CD14-positive monocyte (primary cell): Measurements from ENCODE around the gene POU2AF1. TPM values are rescaled to one million over a fixed set of nuclear protein-coding genes. Genes with fewer than 3 reads are reported as not detected.

Experiments used
- DNase-seq, 3 donors: peaks; one replicate each; pipeline ENCODE4 v3.0.0-alpha.2; 2011 to 2022
- H2AFZ ChIP-seq: 2 replicates; pipeline ENCODE4 v1.6.0; 2012; ENCODE audit warnings: mild to moderate bottlenecking, low read depth, low read length, inconsistent platforms; ENCODE audit not compliant: insufficient read depth, poor library complexity, severe bottlenecking
- H3K27ac ChIP-seq, 2 donors: 1 replicate in 1 of 2; 2 replicates in 1 of 2; pipeline ENCODE4 v1.5.1; 2012 to 2013; ENCODE audit warnings: low read length in 2 of 2, control low read depth in 1 of 2, inconsistent platforms in 1 of 2, low read depth in 1 of 2, mild to moderate bottlenecking in 1 of 2
- H3K27me3 ChIP-seq, 2 donors: one replicate each; pipeline versions ENCODE4 v1.6.0 to v1.6.1; 2011 to 2013; ENCODE audit warnings: low read length in 2 of 2; ENCODE audit not compliant: control insufficient read depth in 2 of 2, insufficient read depth in 2 of 2
- H3K36me3 ChIP-seq, 2 donors: replicated peaks in 1 of 2; 1 replicate in 1 of 2; 2 replicates in 1 of 2; pipeline versions ENCODE4 v1.5.1 to v1.6.1; 2012 to 2013; ENCODE audit warnings: low read length in 2 of 2, control low read depth in 1 of 2, inconsistent platforms in 1 of 2, mild to moderate bottlenecking in 1 of 2; ENCODE audit not compliant: insufficient read depth in 2 of 2, control insufficient read depth in 1 of 2
- H3K4me1 ChIP-seq, 2 donors: 1 replicate in 1 of 2; 2 replicates in 1 of 2; pipeline versions ENCODE4 v1.5.1 to v1.6.1; 2012 to 2013; ENCODE audit warnings: low read length in 2 of 2, control low read depth in 1 of 2, inconsistent platforms in 1 of 2, mild to moderate bottlenecking in 1 of 2, moderate library complexity in 1 of 2; ENCODE audit not compliant: insufficient read depth in 2 of 2, control insufficient read depth in 1 of 2
- H3K4me2 ChIP-seq: replicated peaks from 2 replicates; pipeline ENCODE3; 2012; ENCODE audit warnings: low read length, moderate library complexity, mild to moderate bottlenecking; ENCODE audit not compliant: poor library complexity, severe bottlenecking; ENCODE audit errors: extremely low read depth
- H3K4me3 ChIP-seq, 3 experiments: fragments of 200-600 bp in 1 of 3; sonication (generic) in 1 of 3; replicated peaks in 1 of 3; 1 replicate in 2 of 3; 2 replicates in 1 of 3; pipeline ENCODE4 v1.5.1; 2011 to 2013; ENCODE audit warnings: low read length in 3 of 3, mild to moderate bottlenecking in 3 of 3, control low read depth in 2 of 3, low read depth in 2 of 3, inconsistent platforms in 1 of 3, moderate library complexity in 1 of 3
- H3K79me2 ChIP-seq: 2 replicates; pipeline ENCODE4 v1.6.0; 2012; ENCODE audit warnings: mild to moderate bottlenecking, control low read depth, inconsistent platforms, low read length, moderate library complexity; ENCODE audit not compliant: insufficient read depth
- H3K9ac ChIP-seq: 2 replicates; pipeline ENCODE4 v1.6.0; 2017; ENCODE audit warnings: low read length, mild to moderate bottlenecking; ENCODE audit not compliant: insufficient read depth, poor library complexity, severe bottlenecking
- H3K9me3 ChIP-seq, 2 donors: replicated peaks in 1 of 2; 1 replicate in 1 of 2; 2 replicates in 1 of 2; pipeline versions ENCODE4 v1.5.1 to v1.6.1; 2012 to 2013; ENCODE audit warnings: low read length in 2 of 2, control low read depth in 1 of 2; ENCODE audit not compliant: control insufficient read depth in 1 of 2, insufficient read depth in 1 of 2
- H4K20me1 ChIP-seq: 2 replicates; pipeline ENCODE4 v1.6.0; 2012; ENCODE audit warnings: mild to moderate bottlenecking, low read length, control low read depth, moderate library complexity; ENCODE audit not compliant: insufficient read depth
- H3K27ac Mint-ChIP-seq, 7 donors: one replicate each; pipeline ENCODE4 v1.8.0; 2020; ENCODE audit warnings: mild to moderate bottlenecking in 7 of 7, mixed read lengths in 7 of 7, moderate library complexity in 6 of 7, inconsistent platforms in 2 of 7
- H3K27me3 Mint-ChIP-seq, 3 donors: one replicate each; pipeline ENCODE4 v1.8.0; 2021 to 2022; ENCODE audit warnings: low read depth in 3 of 3, mild to moderate bottlenecking in 3 of 3, mixed read lengths in 3 of 3, moderate library complexity in 3 of 3, inconsistent platforms in 1 of 3
- H3K36me3 Mint-ChIP-seq, 2 donors: one replicate each; pipeline ENCODE4 v1.8.0; 2020; ENCODE audit warnings: mixed read lengths in 2 of 2, inconsistent platforms in 1 of 2, mild to moderate bottlenecking in 1 of 2
- H3K4me1 Mint-ChIP-seq: one replicate; pipeline ENCODE4 v1.8.0; 2020; ENCODE audit warnings: mild to moderate bottlenecking, mixed read lengths
- H3K4me3 Mint-ChIP-seq, 2 donors: one replicate each; pipeline ENCODE4 v1.8.0; 2020; ENCODE audit warnings: mild to moderate bottlenecking in 2 of 2, mixed read lengths in 2 of 2, moderate library complexity in 1 of 2
- H3K9me3 Mint-ChIP-seq, 7 donors: one replicate each; pipeline ENCODE4 v1.8.0; 2020 to 2022; ENCODE audit warnings: mixed read lengths in 7 of 7, mild to moderate bottlenecking in 6 of 7, moderate library complexity in 6 of 7, inconsistent platforms in 2 of 7
- WGBS: methylation state at CpG from one replicate; pipeline ENCODE4 v1.1.5; 2013; ENCODE audit warnings: missing lambda C conversion rate; ENCODE audit not compliant: insufficient coverage; 5-methylcytosine and 5-hydroxymethylcytosine counted together
- intact Hi-C, 2 donors: fragments of 100-400 bp; cut with micrococcal nuclease; formaldehyde crosslinking; loops; one replicate each; pipeline versions ENCODE4 v1.15.0 to v1.15.1; 2023
- polyA plus RNA-seq, 3 donors: library from polyadenylated mRNA; depleted of rRNA in 1 of 3; unstranded in 2 of 3; stranded (reverse) in 1 of 3; fragments of 300-500 nt in 2 of 3; fragments of >200 nt in 1 of 3; fragmentation: Illumina TruSeq in 2 of 3; gene quantifications; 1 replicate in 2 of 3; 2 replicates in 1 of 3; pipeline ENCODE4 v1.2.3, GENCODE V29; 2012 to 2021
- TF ChIP-seq, protein P1 (sequence below): fragments of 200-600 bp; IDR thresholded peaks from one replicate; pipeline ENCODE4 v1.8.0; 2022; ENCODE audit warnings: antibody characterized with exemption, mild to moderate bottlenecking

The POU2AF1 gene
- polyA plus RNA-seq, 3 donors = 0.07 to 0.12 (median 0.09) TPM

DNA sequence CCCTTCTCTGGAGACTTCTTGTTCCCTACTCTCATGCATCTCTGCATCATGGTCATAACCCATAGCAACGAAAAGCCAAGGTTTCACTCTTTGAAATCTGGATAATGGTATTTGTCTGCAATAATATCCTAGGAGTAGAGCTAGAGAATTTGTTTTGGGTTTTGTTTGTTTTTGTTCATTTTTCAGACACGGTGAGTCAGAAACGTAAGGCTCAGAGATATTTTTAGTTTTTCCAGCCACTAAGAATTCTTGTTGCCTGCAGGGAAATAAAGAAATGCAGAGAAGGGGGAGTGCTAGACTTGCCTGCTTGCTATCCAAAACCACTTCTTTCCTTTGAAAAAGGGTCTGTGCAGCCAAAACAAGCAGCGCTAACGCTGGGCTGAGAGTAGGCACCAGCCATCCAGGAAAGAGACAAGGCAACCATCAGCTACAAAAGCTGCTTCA, 54.8 kb downstream of the POU2AF1 start:
- Histone ChIP-seq H4K20me1 (no peaks in the 10 kb centered on the region), H3K9ac (no peak overlapping the region), H3K79me2 (no peaks in the 10 kb centered on the region), H2AFZ (no peak overlapping the region), H3K4me2 (no peak overlapping the region), H3K4me1 (no peaks in the 10 kb centered on the region), H3K27ac (no peak overlapping the region), H3K27me3 (no peaks in the 10 kb centered on the region), H3K9me3 (no peaks in the 10 kb centered on the region), H3K36me3 (no peaks in the 10 kb centered on the region), H3K4me3 (no peak overlapping the region)
- DNase-seq = no peak
- TF ChIP-seq, protein P1, sequence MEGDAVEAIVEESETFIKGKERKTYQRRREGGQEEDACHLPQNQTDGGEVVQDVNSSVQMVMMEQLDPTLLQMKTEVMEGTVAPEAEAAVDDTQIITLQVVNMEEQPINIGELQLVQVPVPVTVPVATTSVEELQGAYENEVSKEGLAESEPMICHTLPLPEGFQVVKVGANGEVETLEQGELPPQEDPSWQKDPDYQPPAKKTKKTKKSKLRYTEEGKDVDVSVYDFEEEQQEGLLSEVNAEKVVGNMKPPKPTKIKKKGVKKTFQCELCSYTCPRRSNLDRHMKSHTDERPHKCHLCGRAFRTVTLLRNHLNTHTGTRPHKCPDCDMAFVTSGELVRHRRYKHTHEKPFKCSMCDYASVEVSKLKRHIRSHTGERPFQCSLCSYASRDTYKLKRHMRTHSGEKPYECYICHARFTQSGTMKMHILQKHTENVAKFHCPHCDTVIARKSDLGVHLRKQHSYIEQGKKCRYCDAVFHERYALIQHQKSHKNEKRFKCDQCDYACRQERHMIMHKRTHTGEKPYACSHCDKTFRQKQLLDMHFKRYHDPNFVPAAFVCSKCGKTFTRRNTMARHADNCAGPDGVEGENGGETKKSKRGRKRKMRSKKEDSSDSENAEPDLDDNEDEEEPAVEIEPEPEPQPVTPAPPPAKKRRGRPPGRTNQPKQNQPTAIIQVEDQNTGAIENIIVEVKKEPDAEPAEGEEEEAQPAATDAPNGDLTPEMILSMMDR = no peak
- H3K27ac Mint-ChIP-seq = no peak overlapping the region
- H3K4me1 Mint-ChIP-seq = no peaks in the 10 kb centered on the region
- H3K9me3 Mint-ChIP-seq = peaks cover 0 to 4% (median 0%) of the 10 kb centered on the region in 7 donors
- intact Hi-C loops = no loop called here
- H3K36me3 Mint-ChIP-seq = no peaks in the 10 kb centered on the region
- H3K4me3 Mint-ChIP-seq = no peak overlapping the region
- 80% methylated on average over 2 of the region's 5 CpGs for WGBS
- H3K27me3 Mint-ChIP-seq = peaks cover 3 to 9% (median 5%) of the 10 kb centered on the region in 3 donors

DNA sequence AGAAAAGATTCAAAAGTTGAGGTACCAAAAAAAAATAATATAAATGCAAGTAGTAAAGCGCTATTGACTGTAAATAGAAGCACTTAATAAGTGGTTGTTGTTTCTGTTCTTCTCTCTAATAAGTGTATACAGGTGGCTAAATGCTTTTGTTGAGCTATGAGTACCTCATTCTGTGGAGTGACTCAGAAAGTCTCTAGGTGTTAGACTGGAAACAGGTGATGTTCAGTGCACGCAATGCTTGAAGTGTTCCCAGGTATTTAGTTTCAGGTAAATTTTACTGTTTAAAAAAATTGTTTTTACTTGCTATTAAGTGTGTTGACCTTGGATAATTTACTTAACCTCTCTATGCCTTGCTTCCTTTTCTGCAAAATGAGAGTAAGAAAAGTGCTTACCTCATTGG, 56.5 kb downstream of the POU2AF1 start:
- no peak overlapping the region for H3K27ac Mint-ChIP-seq
- TF ChIP-seq, protein P1 = no peak
- H3K79me2 ChIP-seq = no peaks in the 10 kb centered on the region
- no peaks in the 10 kb centered on the region for H3K4me1 ChIP-seq
- no peaks in the 10 kb centered on the region for H3K4me1 Mint-ChIP-seq
- H3K36me3 Mint-ChIP-seq = no peaks in the 10 kb centered on the region
- H3K27ac ChIP-seq = no peak overlapping the region
- peaks cover 3 to 9% (median 5%) of the 10 kb centered on the region in 3 donors for H3K27me3 Mint-ChIP-seq
- no peak overlapping the region for H2AFZ ChIP-seq
- H3K36me3 ChIP-seq = no peaks in the 10 kb centered on the region
- H4K20me1 ChIP-seq = no peaks in the 10 kb centered on the region
- no peak overlapping the region for H3K4me3 Mint-ChIP-seq
- H3K4me2 ChIP-seq = no peak overlapping the region
- H3K9ac ChIP-seq = no peak overlapping the region
- intact Hi-C loops = no loop called here
- H3K9me3 Mint-ChIP-seq = peaks cover 0 to 4% (median 0%) of the 10 kb centered on the region in 7 donors
- DNase-seq = no peak
- H3K4me3 ChIP-seq = no peak overlapping the region
- H3K27me3 ChIP-seq = no peaks in the 10 kb centered on the region
- no peaks in the 10 kb centered on the region for H3K9me3 ChIP-seq
- WGBS = no CpG with 5 or more reads among the region's 2 CpGs
